ENCODE measurements around the gene CIT.
"Not testable (repeated sequence)": the region's sequence is repeated elsewhere in the genome, so short reads cannot be mapped to it uniquely, and the experiment has no call there.

The CIT gene

GRCh38 chr12:119667577-119668323 lies 209.4 kb downstream of the CIT start, which contains the start of gene PRKAB1:
PRKAB1 (plus strand) TSS chr12:119668133; CDS start chr12:119668245, 112 bp downstream.
- Mint-ChIP-seq H3K36me3 (peaks cover 36% of the 10 kb centered on the region), H3K4me1 (peaks cover 59% of the 10 kb centered on the region), H3K4me3 (peak within 1 kb of the TSS; percentile 91), H3K9me3 (no peaks in the 10 kb centered on the region), H3K27me3 (peaks cover 2% of the 10 kb centered on the region), H3K27ac (peak within 1 kb of the TSS; percentile 94)
- peak; percentile 98 for DNase-seq
- CTCF ChIA-PET, result interaction anchor here (0.5 to 2.0 kb wide), 8 partner anchors 8 to 235 kb away, joined by 3 to 8 read pairs (median 4); no protein-coding TSS in a partner anchor

GRCh38 chr12:119666900-119667576 lies 210.1 kb downstream of the CIT start:
- Mint-ChIP-seq H3K36me3 (peaks cover 29% of the 10 kb centered on the region), H3K27me3 (peaks cover 10% of the 10 kb centered on the region), H3K4me3 (peak overlapping the region; percentile 91), H3K9me3 (no peaks in the 10 kb centered on the region), H3K4me1 (peaks cover 53% of the 10 kb centered on the region), H3K27ac (peak overlapping the region; percentile 89)
- CTCF ChIA-PET, result interaction anchor here (0.5 to 2.0 kb wide), 6 partner anchors 9 to 236 kb away, joined by 3 to 8 read pairs (median 4); no protein-coding TSS in a partner anchor
- DNase-seq, result no peak

- DNase-seq, result no peak
These were observed 210.8 kb downstream of the CIT start for GRCh38 chr12:119666226-119666795.

GRCh38 chr12:119665164-119665929 lies 211.8 kb downstream of the CIT start:
- Mint-ChIP-seq H3K27me3 (peaks cover 10% of the 10 kb centered on the region), H3K27ac (no peak overlapping the region), H3K4me1 (peaks cover 39% of the 10 kb centered on the region), H3K4me3 (no peak overlapping the region), H3K36me3 (peaks cover 16% of the 10 kb centered on the region), H3K9me3 (no peaks in the 10 kb centered on the region)
- no peak for DNase-seq
- CTCF ChIA-PET, result interaction anchor here (0.8 to 2.9 kb wide), 4 partner anchors 10 to 221 kb away, joined by 3 to 11 read pairs (median 6); no protein-coding TSS in a partner anchor

More at GRCh38 chr12:119666226-119666795, 210.8 kb downstream of the CIT start:
- H3K27me3 Mint-ChIP-seq, result peaks cover 10% of the 10 kb centered on the region
- no peaks in the 10 kb centered on the region for H3K9me3 Mint-ChIP-seq
- CTCF ChIA-PET, result interaction anchor here (0.8 to 1.8 kb wide), 2 partner anchors 17 to 222 kb away, joined by 3 to 7 read pairs; no protein-coding TSS in a partner anchor
- H3K4me1 Mint-ChIP-seq, result peaks cover 47% of the 10 kb centered on the region
- H3K4me3 Mint-ChIP-seq, result peak overlapping the region; percentile 91
- H3K27ac Mint-ChIP-seq, result peak overlapping the region; percentile 46
- peaks cover 23% of the 10 kb centered on the region for H3K36me3 Mint-ChIP-seq

GRCh38 chr12:119664642-119665041 lies 212.5 kb downstream of the CIT start:
- Mint-ChIP-seq H3K27me3 (peaks cover 10% of the 10 kb centered on the region), H3K9me3 (no peaks in the 10 kb centered on the region), H3K4me1 (peaks cover 38% of the 10 kb centered on the region), H3K36me3 (peaks cover 9% of the 10 kb centered on the region), H3K27ac (no peak overlapping the region), H3K4me3 (no peak overlapping the region)
- DNase-seq, result no peak
- CTCF ChIA-PET, result interaction anchor here (0.8 to 2.9 kb wide), 3 partner anchors 15 to 220 kb away, joined by 3 to 11 read pairs (median 7); no protein-coding TSS in a partner anchor

- no peak for DNase-seq
- no peak overlapping the region for H3K4me3 Mint-ChIP-seq
- no peaks in the 10 kb centered on the region for H3K36me3 Mint-ChIP-seq
- H3K27me3 Mint-ChIP-seq, result peaks cover 10% of the 10 kb centered on the region
- H3K27ac Mint-ChIP-seq, result no peak overlapping the region
- H3K4me1 Mint-ChIP-seq, result peaks cover 22% of the 10 kb centered on the region
- H3K9me3 Mint-ChIP-seq, result no peaks in the 10 kb centered on the region
- CTCF ChIA-PET, result interaction anchor here (1.0 kb wide), 1 partner anchor 14 kb away, joined by 4 read pairs; no protein-coding TSS in a partner anchor
These were observed 215.2 kb downstream of the CIT start for GRCh38 chr12:119661882-119662281.

GRCh38 chr12:119660076-119660475 lies 217.0 kb downstream of the CIT start:
- H3K36me3 Mint-ChIP-seq, result no peaks in the 10 kb centered on the region
- no peak overlapping the region for H3K27ac Mint-ChIP-seq
- no peak overlapping the region for H3K4me3 Mint-ChIP-seq
- CTCF ChIA-PET, result interaction anchor here (3.1 kb wide), 1 partner anchor 216 kb away, joined by 16 read pairs; no protein-coding TSS in a partner anchor
- DNase-seq, result no peak
- peaks cover 10% of the 10 kb centered on the region for H3K27me3 Mint-ChIP-seq
- H3K4me1 Mint-ChIP-seq, result peaks cover 7% of the 10 kb centered on the region
- no peaks in the 10 kb centered on the region for H3K9me3 Mint-ChIP-seq

- peak; percentile 60 for DNase-seq
- Mint-ChIP-seq H3K4me3 (no peak overlapping the region), H3K27me3 (peaks cover 10% of the 10 kb centered on the region), H3K27ac (no peak overlapping the region), H3K9me3 (no peaks in the 10 kb centered on the region), H3K4me1 (peaks cover 7% of the 10 kb centered on the region), H3K36me3 (no peaks in the 10 kb centered on the region)
- CTCF ChIA-PET, result interaction anchor here (1.1 to 3.1 kb wide), 2 partner anchors 11 to 215 kb away, joined by 4 to 16 read pairs; no protein-coding TSS in a partner anchor
These were observed 217.7 kb downstream of the CIT start for GRCh38 chr12:119659289-119659897.

GRCh38 chr12:119658166-119658565 lies 219.0 kb downstream of the CIT start:
- not testable (repeated sequence) for H3K27ac Mint-ChIP-seq, H3K4me3 Mint-ChIP-seq, H3K9me3 Mint-ChIP-seq, DNase-seq, H3K4me1 Mint-ChIP-seq, H3K36me3 Mint-ChIP-seq
- CTCF ChIA-PET, result interaction anchor here (0.9 to 3.1 kb wide), 4 partner anchors 9 to 214 kb away, joined by 4 to 16 read pairs (median 4); no protein-coding TSS in a partner anchor
- H3K27me3 Mint-ChIP-seq, result peaks cover 10% of the 10 kb centered on the region

- not testable (repeated sequence) for H3K36me3 Mint-ChIP-seq, H3K4me1 Mint-ChIP-seq, H3K4me3 Mint-ChIP-seq, H3K9me3 Mint-ChIP-seq, DNase-seq, H3K27me3 Mint-ChIP-seq, H3K27ac Mint-ChIP-seq
- CTCF ChIA-PET, result interaction anchor here (3.1 kb wide), 1 partner anchor 213 kb away, joined by 16 read pairs; no protein-coding TSS in a partner anchor
These were observed 220.1 kb downstream of the CIT start for GRCh38 chr12:119657001-119657400.

- H3K4me3 Mint-ChIP-seq, result no peak overlapping the region
- peaks cover 10% of the 10 kb centered on the region for H3K9me3 Mint-ChIP-seq
- no peak for DNase-seq
- no peak overlapping the region for H3K27ac Mint-ChIP-seq
- CTCF ChIA-PET, result no interaction called here
- no peaks in the 10 kb centered on the region for H3K4me1 Mint-ChIP-seq
- H3K27me3 Mint-ChIP-seq, result peaks cover 11% of the 10 kb centered on the region
- no peaks in the 10 kb centered on the region for H3K36me3 Mint-ChIP-seq
These were observed 224.5 kb downstream of the CIT start for GRCh38 chr12:119652665-119653064.

- no peaks in the 10 kb centered on the region for H3K4me1 Mint-ChIP-seq
- no peak for DNase-seq
- peaks cover 10% of the 10 kb centered on the region for H3K9me3 Mint-ChIP-seq
- no peak overlapping the region for H3K4me3 Mint-ChIP-seq
- no peaks in the 10 kb centered on the region for H3K36me3 Mint-ChIP-seq
- H3K27ac Mint-ChIP-seq, result no peak overlapping the region
- H3K27me3 Mint-ChIP-seq, result peaks cover 11% of the 10 kb centered on the region
- CTCF ChIA-PET, result interaction anchor here (0.7 to 2.8 kb wide), 11 partner anchors 9 to 667 kb away, joined by 3 to 19 read pairs (median 4); no protein-coding TSS in a partner anchor
These were observed 227.8 kb downstream of the CIT start for GRCh38 chr12:119649202-119649808.
